Left kidney (tissue), 2 donors: ENCODE data around the gene HK1. TPM values are rescaled to one million over a fixed set of nuclear protein-coding genes. Genes with fewer than 3 reads are reported as not detected.
"Not testable (repeated sequence)": the region's sequence is repeated elsewhere in the genome, so short reads cannot be mapped to it uniquely, and the experiment has no call there.

Experiments used
- DNase-seq: peaks from one replicate; pipeline ENCODE4 v3.0.0-alpha.2; 2013
- polyA plus RNA-seq: library from polyadenylated mRNA; unstranded; fragments of 120-200 nt; gene quantifications from one replicate; pipeline ENCODE4 v1.2.1, GENCODE V29; 2013; ENCODE audit not compliant: insufficient read length

Gene HK1
- polyA plus RNA-seq, 1 donor, result 51.3 TPM

DNA sequence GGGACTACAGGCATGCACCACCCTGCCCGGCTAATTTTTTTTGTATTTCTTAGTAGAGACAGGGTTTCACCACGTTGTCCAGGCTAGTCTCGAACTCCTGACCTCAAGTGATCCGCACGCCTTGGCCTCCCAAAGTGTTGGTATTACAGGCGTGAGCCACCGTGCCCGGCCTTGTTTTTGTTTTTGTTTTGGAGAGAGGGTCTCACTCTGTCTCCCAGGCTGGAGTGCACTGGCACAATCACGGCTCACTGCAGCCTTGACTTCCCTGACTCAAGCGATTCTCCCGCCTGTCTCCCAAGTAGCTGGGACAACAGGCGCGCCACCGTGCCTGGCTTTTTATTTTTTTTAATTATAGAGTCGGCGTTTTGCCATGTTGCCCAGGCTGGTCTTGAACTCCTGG lies 172.1 kb downstream of the HK1 start:
- DNase-seq, result not testable (repeated sequence)

DNA sequence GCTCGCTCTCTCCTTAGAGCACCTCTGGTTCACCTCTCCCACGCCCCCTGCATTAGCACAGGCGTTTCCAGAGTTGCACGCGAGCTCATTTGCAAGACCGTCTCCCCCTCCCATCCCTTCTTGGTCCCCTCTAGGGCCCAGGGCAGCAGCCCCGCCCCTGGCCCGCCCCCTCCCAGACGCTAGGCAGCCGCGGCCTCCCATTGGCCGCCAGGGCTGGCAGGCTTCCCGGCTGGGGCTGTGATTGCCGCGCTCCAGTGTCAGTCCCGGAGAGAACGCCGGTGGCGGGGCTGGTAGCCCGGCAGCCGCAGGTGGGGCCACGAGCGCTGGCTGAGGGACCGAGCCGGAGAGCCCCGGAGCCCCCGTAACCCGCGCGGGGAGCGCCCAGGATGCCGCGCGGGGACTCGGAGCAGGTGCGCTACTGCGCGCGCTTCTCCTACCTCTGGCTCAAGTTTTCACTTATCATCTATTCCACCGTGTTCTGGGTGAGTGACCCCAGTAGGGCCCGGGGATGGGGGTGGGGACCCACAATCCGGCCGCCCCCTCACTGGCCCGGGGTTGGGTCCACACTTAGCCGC lies 173.0 kb downstream of the HK1 start, which contains the start of gene TSPAN15:
Gene TSPAN15, plus strand, starts transcription at position 257 of the 575 bp plus-strand sequence. Its CDS starts 130 bp downstream, at position 387.
- DNase-seq, result peak; percentile 89

Other genes with a start within 250 kb of the HK1 start
- 10.7 TPM for gene SRGN, start 190.4 kb upstream of the HK1 start, polyA plus RNA-seq
- 94.5 TPM for gene VPS26A, start 154.3 kb upstream of the HK1 start, polyA plus RNA-seq
- gene SUPV3L1, start 98.3 kb upstream of the HK1 start, polyA plus RNA-seq, result 49.9 TPM
- gene HKDC1, start 58.2 kb upstream of the HK1 start, polyA plus RNA-seq, result 15.3 TPM
- 0.38 TPM for gene TACR2, start 138.4 kb downstream of the HK1 start, polyA plus RNA-seq
- gene TSPAN15, start 173.0 kb downstream of the HK1 start, polyA plus RNA-seq, result 69.4 TPM